Adrenal gland (tissue), 12 donors: Measurements from ENCODE around the gene ERC2. TPM values are rescaled to one million over a fixed set of nuclear protein-coding genes. Genes with fewer than 3 reads are reported as not detected.

ENCODE experiments used
- DNase-seq, 7 donors: peaks; one replicate each; pipeline ENCODE4 v3.0.0-alpha.2; 2019 to 2020
- H3K27ac ChIP-seq, 5 donors: fragments of 200-600 bp; sonication (generic) in 4 of 5; 1 replicate in 3 of 5; 2 replicates in 2 of 5; pipeline versions ENCODE4 v1.5.1 to v1.8.0; 2016 to 2020; ENCODE audit warnings: mild to moderate bottlenecking in 1 of 5
- H3K27me3 ChIP-seq: fragments of 200-600 bp; 2 replicates; pipeline ENCODE4 v1.8.0; 2021
- H3K36me3 ChIP-seq, 2 donors: fragments of 200-600 bp; replicated peaks in 1 of 2; 1 replicate in 1 of 2; 2 replicates in 1 of 2; pipeline versions ENCODE4 v1.5.1 to v1.8.0; 2018 to 2022
- H3K4me1 ChIP-seq, 2 donors: fragments of 200-600 bp; replicated peaks in 1 of 2; 1 replicate in 1 of 2; 2 replicates in 1 of 2; pipeline versions ENCODE4 v1.5.1 to v1.8.0; 2018 to 2021
- H3K4me3 ChIP-seq, 4 donors: fragments of 200-600 bp; sonication (generic) in 3 of 4; one replicate each; pipeline ENCODE4 v1.5.1; 2016 to 2018
- H3K9me3 ChIP-seq, 3 donors: fragments of 200-600 bp; sonication (generic) in 1 of 3; replicated peaks in 1 of 3; 1 replicate in 2 of 3; 2 replicates in 1 of 3; pipeline versions ENCODE4 v1.5.1 to v1.8.0; 2016 to 2021
- CTCF ChIP-seq, 6 experiments: fragments of 450-650 bp in 4 of 6; fragments of 200-600 bp in 2 of 6; sonication (generic) in 1 of 6; IDR thresholded peaks; 1 replicate in 5 of 6; 2 replicates in 1 of 6; pipeline versions ENCODE4 v1.5.1 to v1.8.0; 2016 to 2021; ENCODE audit warnings: antibody characterized with exemption in 6 of 6, mild to moderate bottlenecking in 2 of 6, moderate library complexity in 1 of 6
- POLR2A ChIP-seq, 2 donors: fragments of 450-650 bp; IDR thresholded peaks; one replicate each; pipeline ENCODE4 v1.6.1; 2017; ENCODE audit warnings: antibody characterized with exemption in 2 of 2, mild to moderate bottlenecking in 2 of 2, moderate library complexity in 1 of 2
- WGBS, 4 donors: extraction: QIAGEN DNeasy Blood & Tissue Kit in 2 of 4; methylation state at CpG; one replicate each; pipeline versions ENCODE4 v1.1.5 to v1.1.7; 2013 to 2017; 5-methylcytosine and 5-hydroxymethylcytosine counted together
- intact Hi-C, 2 donors: fragments of 100-400 bp; cut with DNase I; formaldehyde crosslinking; loops; one replicate each; pipeline versions ENCODE4 v1.14.1 to v1.15.0; 2022 to 2023
- polyA plus RNA-seq, 3 donors: library from polyadenylated mRNA; stranded (reverse); fragments of 200-250 nt in 2 of 3; fragments of 350-450 nt in 1 of 3; fragmentation: Illumina TruSeq in 1 of 3; extraction: RNeasy Lipid Tissue Mini Kit (QIAGEN cat#74804) in 1 of 3; gene quantifications; one replicate each; pipeline ENCODE4 v1.2.3, GENCODE V29; 2013 to 2014
- total RNA-seq, 9 donors: library from RNA; depleted of rRNA in 4 of 9; stranded (reverse); fragments of >200 nt in 4 of 9; fragments of 120-200 nt in 1 of 9; fragmentation: NEBNext Ultra II Directional in 1 of 9; extraction: Animal tissue kit (Norgen Biotek cat#: 25700) in 1 of 9; gene quantifications; one replicate each; pipeline versions ENCODE4 v1.1.0 to v1.2.4, GENCODE V29; 2013 to 2023
- donor health status: healthy with polysubstance abuse.
- donor health status: Bipolar disorder and iron deficiency.
- donor health status: DM: yes; HTN: yes; CAD: no.
- donor health status: DM: no; HTN: no; CAD: no.
- donor health status: DM: no; HTN: no; CAD: no.
- donor health status: DM: yes; HTN: yes; CAD: no.

Gene ERC2
- total and polyA plus RNA-seq, 12 donors = 0.47 to 5.8 (median 1.5) TPM

GRCh38 chr3:56408761-56409196 lies 59.5 kb downstream of the ERC2 start:
- no peaks in the 10 kb centered on the region for H3K9me3 ChIP-seq
- TF ChIP-seq CTCF (IDR thresholded peaks at IDR 0.05) (no peak), POLR2A (IDR thresholded peaks at IDR 0.05) (no peak)
- WGBS, 4 donors = 88 to 96% (median 93%) methylated on average over 16 to 18 of the region's 18 CpGs
- no peaks in the 10 kb centered on the region for H3K4me1 ChIP-seq
- DNase-seq = no peak
- no peaks in the 10 kb centered on the region for H3K36me3 ChIP-seq
- H3K27me3 ChIP-seq = no peaks in the 10 kb centered on the region
- intact Hi-C loops = no loop called here
- H3K27ac ChIP-seq = no peak overlapping the region
- no peak overlapping the region for H3K4me3 ChIP-seq

- no peak for TF ChIP-seq CTCF (IDR thresholded peaks at IDR 0.05)
- no peak for TF ChIP-seq POLR2A (IDR thresholded peaks at IDR 0.05)
- 74 to 86% (median 86%) methylated on average over 4 of the region's 4 CpGs for WGBS, 4 donors
- no peaks in the 10 kb centered on the region for H3K36me3 ChIP-seq
- no peaks in the 10 kb centered on the region for H3K9me3 ChIP-seq
- DNase-seq = no peak
- H3K4me1 ChIP-seq = no peaks in the 10 kb centered on the region
- H3K4me3 ChIP-seq = no peak overlapping the region
- H3K27ac ChIP-seq = no peak overlapping the region
- intact Hi-C loops = no loop called here
- no peaks in the 10 kb centered on the region for H3K27me3 ChIP-seq
Observed at GRCh38 chr3:56406826-56407515, 61.3 kb downstream of the ERC2 start.

GRCh38 chr3:56404884-56405283 lies 63.4 kb downstream of the ERC2 start:
- intact Hi-C loops = no loop called here
- H3K36me3 ChIP-seq = no peaks in the 10 kb centered on the region
- no peak overlapping the region for H3K4me3 ChIP-seq
- WGBS, 4 donors = 83 to 90% (median 86%) methylated on average over 3 of the region's 3 CpGs
- TF ChIP-seq CTCF (IDR thresholded peaks at IDR 0.05) (no peak), POLR2A (IDR thresholded peaks at IDR 0.05) (no peak)
- no peaks in the 10 kb centered on the region for H3K4me1 ChIP-seq
- H3K27ac ChIP-seq = no peak overlapping the region
- H3K9me3 ChIP-seq = no peaks in the 10 kb centered on the region
- no peak for DNase-seq
- no peaks in the 10 kb centered on the region for H3K27me3 ChIP-seq

GRCh38 chr3:56398659-56399058 lies 69.6 kb downstream of the ERC2 start:
- H3K4me3 ChIP-seq = no peak overlapping the region
- no peak overlapping the region for H3K27ac ChIP-seq
- H3K4me1 ChIP-seq = no peaks in the 10 kb centered on the region
- TF ChIP-seq CTCF (IDR thresholded peaks at IDR 0.05) (no peak), POLR2A (IDR thresholded peaks at IDR 0.05) (no peak)
- H3K36me3 ChIP-seq = no peaks in the 10 kb centered on the region
- H3K27me3 ChIP-seq = no peaks in the 10 kb centered on the region
- no peak for DNase-seq
- 69 to 87% (median 73%) methylated on average over 2 of the region's 2 CpGs for WGBS, 4 donors
- intact Hi-C loops = no loop called here
- no peaks in the 10 kb centered on the region for H3K9me3 ChIP-seq
